A549 (cell line): Measurements from ENCODE around the gene PAFAH1B2. TPM values are rescaled to one million over a fixed set of nuclear protein-coding genes. Genes with fewer than 3 reads are reported as not detected.

ENCODE experiments used
- ATAC-seq, 2 experiments: fragments of 200-7000 bp in 1 of 2; fragments of >200 bp in 1 of 2; cut with Nextera tagmentation in 1 of 2; cut with Tn5 transposase in 1 of 2; 3 replicates each; pipeline versions ENCODE4 v1.8.0 to v1.9.1; 2018 to 2020; ENCODE audit warnings: mild to moderate bottlenecking in 1 of 2, moderate library complexity in 1 of 2
- CTCF ChIA-PET: fragments of 300-600 bp; sonication (Branson Sonifier 250); formaldehyde crosslinking; extraction: SDS; loops from one replicate; lab custom pipeline; 2021; ENCODE audit warnings: antibody characterized with exemption, inconsistent platforms; lab: Yijun Ruan, JAX
- POLR2A ChIA-PET: fragments of 350-600 bp; formaldehyde crosslinking; extraction: SDS; loops from one replicate; lab custom pipeline; 2021; ENCODE audit warnings: antibody characterized with exemption, inconsistent platforms; lab: Yijun Ruan, JAX
- DNase-seq, 2 experiments: peaks; one replicate each; pipeline versions ENCODE4 v3.0.0 to v3.0.0-alpha.2; 2011 to 2016; ENCODE audit warnings: low read depth in 1 of 2, low spot score in 1 of 2
- FAIRE-seq: peaks from 2 replicates; lab custom pipeline; 2011; peaks lifted over from hg19 to GRCh38; lab: Jason Lieb, UNC
- H3K27ac ChIP-seq, 2 experiments: fragments of >200 bp; sonication (Bioruptor Twin); formaldehyde crosslinking; 3 replicates each; pipeline ENCODE4 v1.5.1; 2016 to 2017
- H3K4me1 ChIP-seq: fragments of >200 bp; sonication (Bioruptor Twin); formaldehyde crosslinking; 3 replicates; pipeline ENCODE4 v1.6.1; 2016
- H3K4me2 ChIP-seq: fragments of >200 bp; sonication (Bioruptor Twin); formaldehyde crosslinking; 3 replicates; pipeline ENCODE4 v1.6.1; 2016
- H3K4me3 ChIP-seq: fragments of >200 bp; sonication (Bioruptor Twin); formaldehyde crosslinking; 3 replicates; pipeline ENCODE4 v1.5.1; 2016
- H3K9me3 ChIP-seq: fragments of >200 bp; sonication (Bioruptor Twin); formaldehyde crosslinking; 3 replicates; pipeline ENCODE4 v1.6.1; 2016
- CBX2 ChIP-seq: fragments of 200-600 bp; sonication (generic); IDR thresholded peaks from 2 replicates; pipeline ENCODE4 v1.6.1; 2016; ENCODE audit warnings: low read depth, mild to moderate bottlenecking, borderline replicate concordance
- CBX8 ChIP-seq: fragments of 200-600 bp; sonication (generic); IDR thresholded peaks from 2 replicates; pipeline ENCODE4 v1.6.1; 2016
- CEBPB ChIP-seq, 2 experiments: fragments of >200 bp in 1 of 2; sonication (Bioruptor Twin) in 1 of 2; formaldehyde crosslinking in 1 of 2; IDR thresholded peaks; 2 replicates each; pipeline ENCODE4 v1.6.1; 2012 to 2016
- CHD2 ChIP-seq: fragments of 150-350 bp; IDR thresholded peaks from 2 replicates; pipeline ENCODE4 v1.6.1; 2014; ENCODE audit warnings: low read length; ENCODE audit not compliant: partially characterized antibody
- E2F6 ChIP-seq: IDR thresholded peaks from 2 replicates; pipeline ENCODE4 v1.6.1; 2012; ENCODE audit warnings: low read depth, borderline replicate concordance
- EHF ChIP-seq: fragments of 250-450 bp; sonication (Bioruptor Pico); IDR thresholded peaks from 2 replicates; pipeline ENCODE4 v1.5.0; 2020; ENCODE audit warnings: mild to moderate bottlenecking
- EP300 ChIP-seq, 2 experiments: fragments of >200 bp; sonication (Bioruptor Twin); formaldehyde crosslinking; IDR thresholded peaks; 2 replicates in 1 of 2; 3 replicates in 1 of 2; pipeline ENCODE4 v1.6.1; 2016 to 2017
- ESRRA ChIP-seq: fragments of 150-350 bp; IDR thresholded peaks from 2 replicates; pipeline ENCODE4 v1.6.1; 2014; ENCODE audit warnings: mild to moderate bottlenecking, low read length, borderline replicate concordance
- FOSB ChIP-seq: fragments of 250-450 bp; sonication (Bioruptor Pico); IDR thresholded peaks from 2 replicates; pipeline ENCODE4 v1.5.0; 2020; ENCODE audit warnings: mild to moderate bottlenecking, moderate library complexity
- FOSL2 ChIP-seq, 2 experiments: fragments of 450-650 bp in 1 of 2; fragments of >200 bp in 1 of 2; sonication (Bioruptor Twin) in 1 of 2; formaldehyde crosslinking; IDR thresholded peaks; 2 replicates each; pipeline versions ENCODE4 v1.5.0 to v1.6.1; 2016 to 2020; ENCODE audit warnings: mild to moderate bottlenecking in 1 of 2, moderate library complexity in 1 of 2
- FOXS1 ChIP-seq: fragments of 250-450 bp; sonication (Bioruptor Pico); IDR thresholded peaks from 2 replicates; pipeline ENCODE4 v1.5.0; 2020; ENCODE audit warnings: mild to moderate bottlenecking, moderate library complexity
- HOXA7 ChIP-seq: fragments of 250-450 bp; sonication (Bioruptor Pico); IDR thresholded peaks from 2 replicates; pipeline ENCODE4 v1.5.0; 2020; ENCODE audit warnings: mild to moderate bottlenecking, moderate library complexity
- HOXB13 ChIP-seq: fragments of 250-450 bp; sonication (Bioruptor Pico); IDR thresholded peaks from 2 replicates; pipeline ENCODE4 v1.5.0; 2020; ENCODE audit warnings: low read depth, mild to moderate bottlenecking, moderate library complexity
- JUNB ChIP-seq: fragments of >200 bp; sonication (Bioruptor Twin); formaldehyde crosslinking; IDR thresholded peaks from 2 replicates; pipeline ENCODE4 v1.6.1; 2016
- KDM5A ChIP-seq: fragments of 200-600 bp; sonication (generic); IDR thresholded peaks from 2 replicates; pipeline ENCODE4 v1.6.1; 2016; ENCODE audit warnings: antibody characterized with exemption, mild to moderate bottlenecking
- MAZ ChIP-seq: fragments of 150-350 bp; IDR thresholded peaks from 2 replicates; pipeline ENCODE4 v1.6.1; 2014; ENCODE audit warnings: antibody characterized with exemption, low read depth, low read length, borderline replicate concordance
- MYC ChIP-seq: IDR thresholded peaks from 2 replicates; pipeline ENCODE4 v1.6.1; 2012; ENCODE audit warnings: mild to moderate bottlenecking, inconsistent platforms, low read length, improper control_type of control experiment, borderline replicate concordance
- NFE2L2 ChIP-seq: fragments of 150-350 bp; conservative IDR thresholded peaks from 2 replicates; pipeline ENCODE4 v1.6.1; 2014; ENCODE audit warnings: low read length
- PBX3 ChIP-seq: IDR thresholded peaks from 2 replicates; pipeline ENCODE4 v1.6.1; 2012
- PHF8 ChIP-seq: fragments of 200-600 bp; sonication (generic); IDR thresholded peaks from 2 replicates; pipeline ENCODE4 v1.6.1; 2016; ENCODE audit warnings: low read depth, mild to moderate bottlenecking, antibody characterized with exemption, moderate library complexity, borderline replicate concordance
- POLR2AphosphoS2 ChIP-seq: conservative IDR thresholded peaks from 2 replicates; pipeline ENCODE4 v1.6.1; 2012; ENCODE audit warnings: low read length, improper control_type of control experiment, inconsistent platforms
- RFX5 ChIP-seq: fragments of 450-650 bp; IDR thresholded peaks from 2 replicates; pipeline ENCODE4 v1.7.1; 2014; ENCODE audit warnings: antibody characterized with exemption, mild to moderate bottlenecking, moderate library complexity
- RNF2 ChIP-seq: fragments of 200-600 bp; sonication (generic); IDR thresholded peaks from 2 replicates; pipeline ENCODE4 v1.6.1; 2016; ENCODE audit warnings: low read depth, mild to moderate bottlenecking, antibody characterized with exemption, moderate library complexity, borderline replicate concordance
- SMC3 ChIP-seq: fragments of >200 bp; sonication (Bioruptor Twin); formaldehyde crosslinking; IDR thresholded peaks from 3 replicates; pipeline ENCODE4 v1.6.1; 2018; ENCODE audit warnings: inconsistent platforms
- SREBF2 ChIP-seq: fragments of 450-650 bp; IDR thresholded peaks from 2 replicates; pipeline ENCODE4 v1.6.1; 2014; ENCODE audit warnings: mild to moderate bottlenecking, moderate library complexity
- TP53 ChIP-seq: fragments of 250-450 bp; sonication (Bioruptor Pico); IDR thresholded peaks from 2 replicates; pipeline ENCODE4 v1.5.0; 2021; ENCODE audit warnings: mild to moderate bottlenecking, moderate library complexity
- USF2 ChIP-seq: fragments of 450-650 bp; IDR thresholded peaks from 2 replicates; pipeline ENCODE4 v1.6.1; 2014; ENCODE audit warnings: antibody characterized with exemption
- ZC3H11A ChIP-seq: fragments of 450-650 bp; IDR thresholded peaks from 2 replicates; pipeline ENCODE4 v1.6.1; 2014; ENCODE audit warnings: antibody characterized with exemption, mild to moderate bottlenecking
- ZFP36 ChIP-seq: fragments of 450-650 bp; IDR thresholded peaks from 2 replicates; pipeline ENCODE4 v1.6.1; 2014; ENCODE audit warnings: borderline replicate concordance; ENCODE audit not compliant: partially characterized antibody
- WGBS: methylation state at CpG from one replicate; pipeline ENCODE4 v1.1.6; 2017; ENCODE audit errors: missing lambda C conversion rate; 5-methylcytosine and 5-hydroxymethylcytosine counted together
- polyA plus RNA-seq, 4 experiments: library from polyadenylated mRNA; depleted of rRNA in 3 of 4; stranded (reverse); fragments of >200 nt; fragmentation: RNase III in 1 of 4; extraction: RNeasy Plus Mini Kit Qiagen cat#74134 plus additional on column Dnase treatment in 1 of 4; gene quantifications; 2 replicates in 3 of 4; 3 replicates in 1 of 4; pipeline ENCODE4 v1.2.3, GENCODE V29; 2011 to 2017
- TF ChIP-seq, protein P1 (sequence below): fragments of 200-600 bp; sonication (generic); IDR thresholded peaks from 2 replicates; pipeline ENCODE4 v1.6.1; 2016; ENCODE audit warnings: antibody characterized with exemption, mild to moderate bottlenecking, moderate library complexity
- TF ChIP-seq, protein P2 (sequence below): fragments of >200 bp; sonication (Bioruptor Twin); formaldehyde crosslinking; IDR thresholded peaks from 2 replicates; pipeline ENCODE4 v1.6.1; 2016

Gene PAFAH1B2
- polyA plus RNA-seq, 2 of the 4 experiments (the other 2 are of a cell fraction): 32.9 to 55.3 TPM

- CTCF ChIA-PET: interaction anchor here (0.8 to 3.8 kb wide), 7 partner anchors 8 to 366 kb away, joined by 3 to 19 read pairs (median 4); no protein-coding TSS in a partner anchor
- Histone ChIP-seq H3K4me2 (peak within 1 kb of the TSS; percentile 94), H3K4me1 (peaks cover 41% of the 10 kb centered on the region), H3K4me3 (peak within 1 kb of the TSS; percentile 95), H3K9me3 (no peaks in the 10 kb centered on the region), H3K27ac (peak within 1 kb of the TSS; percentile 99)
- POLR2A ChIA-PET: interaction anchor here (0.9 to 1.5 kb wide), 3 partner anchors 46 to 311 kb away, joined by 3 to 5 read pairs (median 4); partner anchors contain the start of genes PAFAH1B2 and ZPR1
- ATAC-seq (peak; percentile 87 to 89), DNase-seq (peak; percentile 85 to 86), FAIRE-seq (no peak)
- WGBS: 17% methylated on average over 20 of the region's 78 CpGs
- TF ChIP-seq PHF8 (peak; percentile 17; the same call in 1 of the 2 replicates), NFE2L2 (no peak), ZFP36 (no peak), TP53 (CRISPR knock-in tag) (no peak), CBX2 (no peak), E2F6 (peak; percentile 59; the same call in 1 of the 2 replicates), EP300 (IDR thresholded peaks at IDR 0.05) (no peak), ZC3H11A (no peak), PBX3 (no peak), SREBF2 (no peak), CBX8 (no peak), CHD2 (no peak), KDM5A (no peak), FOSL2 (IDR thresholded peaks at IDR 0.05) (no peak), FOSL2 (CRISPR knock-in tag; IDR thresholded peaks at IDR 0.05) (peak; percentile 38), HOXA7 (CRISPR knock-in tag) (no peak), POLR2AphosphoS2 (no peak), MYC (0 out of 2 replicates have a peak, but pooled peaks have one; percentile 22), RNF2 (no peak), SMC3 (peak; percentile 3; the same call in 1 of the 3 replicates), EHF (CRISPR knock-in tag) (no peak), RFX5 (peak; percentile 65; the same call in 1 of the 2 replicates), FOXS1 (CRISPR knock-in tag) (no peak), MAZ (peak; percentile 66; the same call in 1 of the 2 replicates), HOXB13 (CRISPR knock-in tag) (no peak), USF2 (peak; percentile 90), CEBPB (IDR thresholded peaks at IDR 0.05) (no peak; a peak in 1 of 4 replicates), JUNB (no peak), ESRRA (peak; percentile 16; the same call in 1 of the 2 replicates), FOSB (CRISPR knock-in tag) (no peak)
- TF ChIP-seq, protein P1, sequence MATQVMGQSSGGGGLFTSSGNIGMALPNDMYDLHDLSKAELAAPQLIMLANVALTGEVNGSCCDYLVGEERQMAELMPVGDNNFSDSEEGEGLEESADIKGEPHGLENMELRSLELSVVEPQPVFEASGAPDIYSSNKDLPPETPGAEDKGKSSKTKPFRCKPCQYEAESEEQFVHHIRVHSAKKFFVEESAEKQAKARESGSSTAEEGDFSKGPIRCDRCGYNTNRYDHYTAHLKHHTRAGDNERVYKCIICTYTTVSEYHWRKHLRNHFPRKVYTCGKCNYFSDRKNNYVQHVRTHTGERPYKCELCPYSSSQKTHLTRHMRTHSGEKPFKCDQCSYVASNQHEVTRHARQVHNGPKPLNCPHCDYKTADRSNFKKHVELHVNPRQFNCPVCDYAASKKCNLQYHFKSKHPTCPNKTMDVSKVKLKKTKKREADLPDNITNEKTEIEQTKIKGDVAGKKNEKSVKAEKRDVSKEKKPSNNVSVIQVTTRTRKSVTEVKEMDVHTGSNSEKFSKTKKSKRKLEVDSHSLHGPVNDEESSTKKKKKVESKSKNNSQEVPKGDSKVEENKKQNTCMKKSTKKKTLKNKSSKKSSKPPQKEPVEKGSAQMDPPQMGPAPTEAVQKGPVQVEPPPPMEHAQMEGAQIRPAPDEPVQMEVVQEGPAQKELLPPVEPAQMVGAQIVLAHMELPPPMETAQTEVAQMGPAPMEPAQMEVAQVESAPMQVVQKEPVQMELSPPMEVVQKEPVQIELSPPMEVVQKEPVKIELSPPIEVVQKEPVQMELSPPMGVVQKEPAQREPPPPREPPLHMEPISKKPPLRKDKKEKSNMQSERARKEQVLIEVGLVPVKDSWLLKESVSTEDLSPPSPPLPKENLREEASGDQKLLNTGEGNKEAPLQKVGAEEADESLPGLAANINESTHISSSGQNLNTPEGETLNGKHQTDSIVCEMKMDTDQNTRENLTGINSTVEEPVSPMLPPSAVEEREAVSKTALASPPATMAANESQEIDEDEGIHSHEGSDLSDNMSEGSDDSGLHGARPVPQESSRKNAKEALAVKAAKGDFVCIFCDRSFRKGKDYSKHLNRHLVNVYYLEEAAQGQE: no peak
- TF ChIP-seq, protein P2, sequence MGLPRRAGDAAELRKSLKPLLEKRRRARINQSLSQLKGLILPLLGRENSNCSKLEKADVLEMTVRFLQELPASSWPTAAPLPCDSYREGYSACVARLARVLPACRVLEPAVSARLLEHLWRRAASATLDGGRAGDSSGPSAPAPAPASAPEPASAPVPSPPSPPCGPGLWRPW: no peak
Measured at GRCh38 chr11:117098269-117099232, 45.5 kb upstream of the PAFAH1B2 start, which contains the start of gene SIK3. Gene SIK3, minus strand, starts transcription at chr11:117098428. Its CDS starts 13 bp downstream, at chr11:117098415.
